GM12878 (cell line): ENCODE results near the gene TECR. TPM values are rescaled to one million over a fixed set of nuclear protein-coding genes. Genes with fewer than 3 reads are reported as not detected.

ENCODE experiments used
- GATAD2B ChIP-seq: fragments of 450-650 bp; conservative IDR thresholded peaks from 2 replicates; pipeline ENCODE4 v1.6.1; 2017; ENCODE audit warnings: low read depth, mild to moderate bottlenecking, moderate library complexity
- NR2C1 ChIP-seq: fragments of 450-650 bp; IDR thresholded peaks from 2 replicates; pipeline ENCODE4 v1.6.1; 2017; ENCODE audit warnings: antibody characterized with exemption, mild to moderate bottlenecking, moderate library complexity
- POLR2AphosphoS5 ChIP-seq: IDR thresholded peaks from 2 replicates; pipeline ENCODE4 v1.6.1; 2011; ENCODE audit warnings: mild to moderate bottlenecking, low read length, inconsistent platforms
- SRF ChIP-seq, 2 experiments: IDR thresholded peaks; 2 replicates each; pipeline ENCODE4 v1.6.1; 2011; ENCODE audit warnings: low read depth in 2 of 2, low read length in 2 of 2, mild to moderate bottlenecking in 1 of 2, moderate library complexity in 1 of 2
- TBL1XR1 ChIP-seq: IDR thresholded peaks from 2 replicates; pipeline ENCODE4 v1.6.1; 2012; ENCODE audit warnings: low read depth, low read length, improper control_type of control experiment
- ZNF207 ChIP-seq: fragments of 450-650 bp; IDR thresholded peaks from 2 replicates; pipeline ENCODE4 v1.6.1; 2014; ENCODE audit warnings: antibody characterized with exemption, mild to moderate bottlenecking, borderline replicate concordance
- ZNF217 ChIP-seq: fragments of 450-650 bp; IDR thresholded peaks from 2 replicates; pipeline ENCODE4 v1.6.1; 2017; ENCODE audit warnings: antibody characterized with exemption, mild to moderate bottlenecking
- ZNF24 ChIP-seq: fragments of 450-650 bp; IDR thresholded peaks from 2 replicates; pipeline ENCODE4 v1.6.1; 2017; ENCODE audit warnings: antibody characterized with exemption, mild to moderate bottlenecking
- polyA plus RNA-seq, 11 experiments: library from polyadenylated mRNA; depleted of rRNA in 4 of 11; unstranded in 6 of 11; stranded (reverse) in 5 of 11; fragments of >200 nt; fragmentation: Nextera tagmentation in 4 of 11; fragmentation: Illumina TruSeq in 1 of 11; extraction: Ambion mirVana in 4 of 11; extraction: Trizol in 1 of 11; gene quantifications; 1 replicate in 1 of 11; 2 replicates in 10 of 11; pipeline versions ENCODE4 v1.2.1 to v1.2.3, GENCODE V29; 2011 to 2016; ENCODE audit warnings: inconsistent platforms in 2 of 11, missing spikeins in 2 of 11, low read depth in 1 of 11
- total RNA-seq, 4 experiments: library from RNA; depleted of rRNA in 3 of 4; stranded (reverse); fragments of >200 nt in 3 of 4; fragmentation: Illumina TruSeq in 1 of 4; extraction: Trizol in 1 of 4; gene quantifications; 2 replicates each; pipeline versions ENCODE4 v1.2.1 to v1.2.3, GENCODE V29; 2013 to 2021
- TF ChIP-seq, protein P1 (sequence below): fragments of 450-650 bp; IDR thresholded peaks from 2 replicates; pipeline ENCODE4 v1.6.1; 2017; ENCODE audit warnings: antibody characterized with exemption, mild to moderate bottlenecking, moderate library complexity
- TF ChIP-seq, protein P2 (sequence below): fragments of 450-650 bp; IDR thresholded peaks from 2 replicates; pipeline ENCODE4 v1.6.1; 2018; ENCODE audit warnings: mild to moderate bottlenecking, low read depth, moderate library complexity; ENCODE audit not compliant: partially characterized antibody
- TF ChIP-seq, protein P3 (sequence below): fragments of 450-650 bp; IDR thresholded peaks from 2 replicates; pipeline ENCODE4 v1.6.1; 2017; ENCODE audit warnings: low read depth, mild to moderate bottlenecking, moderate library complexity
- TF ChIP-seq, protein P4 (sequence below): fragments of 450-650 bp; IDR thresholded peaks from 2 replicates; pipeline ENCODE4 v1.6.1; 2016; ENCODE audit warnings: mild to moderate bottlenecking, moderate library complexity, borderline replicate concordance
- TF ChIP-seq, protein P5 (sequence below): IDR thresholded peaks from 2 replicates; pipeline ENCODE4 v1.6.1; 2011; ENCODE audit warnings: low read depth, low read length, improper control_type of control experiment, borderline replicate concordance
- TF ChIP-seq, protein P6 (sequence below): fragments of 450-650 bp; IDR thresholded peaks from 2 replicates; pipeline ENCODE4 v1.6.1; 2017; ENCODE audit warnings: borderline replicate concordance

TECR gene
- total and polyA plus RNA-seq, 10 of the 15 experiments (the other 5 are each of a cell fraction or from before 2014, with no cell fraction given) = 9.6 to 157 (median 64.2) TPM

DNA sequence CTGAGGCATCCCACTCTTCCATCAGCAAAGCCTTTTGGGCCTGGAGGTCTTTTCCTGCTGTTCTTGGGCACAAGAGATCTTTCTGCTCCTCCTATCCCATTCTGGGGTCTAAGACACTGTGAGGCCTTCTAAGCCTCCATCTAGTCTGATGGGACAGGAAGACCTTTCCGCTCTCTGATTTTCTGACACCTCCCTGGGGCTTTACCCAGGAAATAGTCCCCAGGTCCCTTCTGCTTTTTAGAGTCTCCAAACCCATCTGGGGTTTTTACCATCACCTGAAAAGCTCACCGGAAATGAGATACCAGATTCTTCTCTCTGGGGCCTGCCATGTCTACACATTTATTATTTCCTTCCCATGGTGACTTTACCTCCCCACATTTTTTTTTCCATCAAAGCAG lies 74.6 kb downstream of the TECR start (continued):
- TF ChIP-seq, protein P1, sequence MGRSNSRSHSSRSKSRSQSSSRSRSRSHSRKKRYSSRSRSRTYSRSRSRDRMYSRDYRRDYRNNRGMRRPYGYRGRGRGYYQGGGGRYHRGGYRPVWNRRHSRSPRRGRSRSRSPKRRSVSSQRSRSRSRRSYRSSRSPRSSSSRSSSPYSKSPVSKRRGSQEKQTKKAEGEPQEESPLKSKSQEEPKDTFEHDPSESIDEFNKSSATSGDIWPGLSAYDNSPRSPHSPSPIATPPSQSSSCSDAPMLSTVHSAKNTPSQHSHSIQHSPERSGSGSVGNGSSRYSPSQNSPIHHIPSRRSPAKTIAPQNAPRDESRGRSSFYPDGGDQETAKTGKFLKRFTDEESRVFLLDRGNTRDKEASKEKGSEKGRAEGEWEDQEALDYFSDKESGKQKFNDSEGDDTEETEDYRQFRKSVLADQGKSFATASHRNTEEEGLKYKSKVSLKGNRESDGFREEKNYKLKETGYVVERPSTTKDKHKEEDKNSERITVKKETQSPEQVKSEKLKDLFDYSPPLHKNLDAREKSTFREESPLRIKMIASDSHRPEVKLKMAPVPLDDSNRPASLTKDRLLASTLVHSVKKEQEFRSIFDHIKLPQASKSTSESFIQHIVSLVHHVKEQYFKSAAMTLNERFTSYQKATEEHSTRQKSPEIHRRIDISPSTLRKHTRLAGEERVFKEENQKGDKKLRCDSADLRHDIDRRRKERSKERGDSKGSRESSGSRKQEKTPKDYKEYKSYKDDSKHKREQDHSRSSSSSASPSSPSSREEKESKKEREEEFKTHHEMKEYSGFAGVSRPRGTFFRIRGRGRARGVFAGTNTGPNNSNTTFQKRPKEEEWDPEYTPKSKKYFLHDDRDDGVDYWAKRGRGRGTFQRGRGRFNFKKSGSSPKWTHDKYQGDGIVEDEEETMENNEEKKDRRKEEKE = no peak
- TF ChIP-seq SRF (IDR thresholded peaks at IDR 0.05; ENCODE audit: low read depth in 2 of 2, low read length in 2 of 2) (no peak), ZNF217 (no peak), ZNF207 (no peak), NR2C1 (no peak), GATAD2B (peak; percentile 38; the same call in 1 of the 2 replicates), TBL1XR1 (0 out of 2 replicates have a peak, but pooled peaks have one; percentile 70), POLR2AphosphoS5 (0 out of 2 replicates have a peak, but pooled peaks have one; percentile 47), ZNF24 (no peak)
- TF ChIP-seq, protein P2, sequence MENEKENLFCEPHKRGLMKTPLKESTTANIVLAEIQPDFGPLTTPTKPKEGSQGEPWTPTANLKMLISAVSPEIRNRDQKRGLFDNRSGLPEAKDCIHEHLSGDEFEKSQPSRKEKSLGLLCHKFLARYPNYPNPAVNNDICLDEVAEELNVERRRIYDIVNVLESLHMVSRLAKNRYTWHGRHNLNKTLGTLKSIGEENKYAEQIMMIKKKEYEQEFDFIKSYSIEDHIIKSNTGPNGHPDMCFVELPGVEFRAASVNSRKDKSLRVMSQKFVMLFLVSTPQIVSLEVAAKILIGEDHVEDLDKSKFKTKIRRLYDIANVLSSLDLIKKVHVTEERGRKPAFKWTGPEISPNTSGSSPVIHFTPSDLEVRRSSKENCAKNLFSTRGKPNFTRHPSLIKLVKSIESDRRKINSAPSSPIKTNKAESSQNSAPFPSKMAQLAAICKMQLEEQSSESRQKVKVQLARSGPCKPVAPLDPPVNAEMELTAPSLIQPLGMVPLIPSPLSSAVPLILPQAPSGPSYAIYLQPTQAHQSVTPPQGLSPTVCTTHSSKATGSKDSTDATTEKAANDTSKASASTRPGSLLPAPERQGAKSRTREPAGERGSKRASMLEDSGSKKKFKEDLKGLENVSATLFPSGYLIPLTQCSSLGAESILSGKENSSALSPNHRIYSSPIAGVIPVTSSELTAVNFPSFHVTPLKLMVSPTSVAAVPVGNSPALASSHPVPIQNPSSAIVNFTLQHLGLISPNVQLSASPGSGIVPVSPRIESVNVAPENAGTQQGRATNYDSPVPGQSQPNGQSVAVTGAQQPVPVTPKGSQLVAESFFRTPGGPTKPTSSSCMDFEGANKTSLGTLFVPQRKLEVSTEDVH = no peak
- TF ChIP-seq, protein P3, sequence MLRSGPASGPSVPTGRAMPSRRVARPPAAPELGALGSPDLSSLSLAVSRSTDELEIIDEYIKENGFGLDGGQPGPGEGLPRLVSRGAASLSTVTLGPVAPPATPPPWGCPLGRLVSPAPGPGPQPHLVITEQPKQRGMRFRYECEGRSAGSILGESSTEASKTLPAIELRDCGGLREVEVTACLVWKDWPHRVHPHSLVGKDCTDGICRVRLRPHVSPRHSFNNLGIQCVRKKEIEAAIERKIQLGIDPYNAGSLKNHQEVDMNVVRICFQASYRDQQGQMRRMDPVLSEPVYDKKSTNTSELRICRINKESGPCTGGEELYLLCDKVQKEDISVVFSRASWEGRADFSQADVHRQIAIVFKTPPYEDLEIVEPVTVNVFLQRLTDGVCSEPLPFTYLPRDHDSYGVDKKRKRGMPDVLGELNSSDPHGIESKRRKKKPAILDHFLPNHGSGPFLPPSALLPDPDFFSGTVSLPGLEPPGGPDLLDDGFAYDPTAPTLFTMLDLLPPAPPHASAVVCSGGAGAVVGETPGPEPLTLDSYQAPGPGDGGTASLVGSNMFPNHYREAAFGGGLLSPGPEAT = peak; percentile 82
- TF ChIP-seq, protein P4, sequence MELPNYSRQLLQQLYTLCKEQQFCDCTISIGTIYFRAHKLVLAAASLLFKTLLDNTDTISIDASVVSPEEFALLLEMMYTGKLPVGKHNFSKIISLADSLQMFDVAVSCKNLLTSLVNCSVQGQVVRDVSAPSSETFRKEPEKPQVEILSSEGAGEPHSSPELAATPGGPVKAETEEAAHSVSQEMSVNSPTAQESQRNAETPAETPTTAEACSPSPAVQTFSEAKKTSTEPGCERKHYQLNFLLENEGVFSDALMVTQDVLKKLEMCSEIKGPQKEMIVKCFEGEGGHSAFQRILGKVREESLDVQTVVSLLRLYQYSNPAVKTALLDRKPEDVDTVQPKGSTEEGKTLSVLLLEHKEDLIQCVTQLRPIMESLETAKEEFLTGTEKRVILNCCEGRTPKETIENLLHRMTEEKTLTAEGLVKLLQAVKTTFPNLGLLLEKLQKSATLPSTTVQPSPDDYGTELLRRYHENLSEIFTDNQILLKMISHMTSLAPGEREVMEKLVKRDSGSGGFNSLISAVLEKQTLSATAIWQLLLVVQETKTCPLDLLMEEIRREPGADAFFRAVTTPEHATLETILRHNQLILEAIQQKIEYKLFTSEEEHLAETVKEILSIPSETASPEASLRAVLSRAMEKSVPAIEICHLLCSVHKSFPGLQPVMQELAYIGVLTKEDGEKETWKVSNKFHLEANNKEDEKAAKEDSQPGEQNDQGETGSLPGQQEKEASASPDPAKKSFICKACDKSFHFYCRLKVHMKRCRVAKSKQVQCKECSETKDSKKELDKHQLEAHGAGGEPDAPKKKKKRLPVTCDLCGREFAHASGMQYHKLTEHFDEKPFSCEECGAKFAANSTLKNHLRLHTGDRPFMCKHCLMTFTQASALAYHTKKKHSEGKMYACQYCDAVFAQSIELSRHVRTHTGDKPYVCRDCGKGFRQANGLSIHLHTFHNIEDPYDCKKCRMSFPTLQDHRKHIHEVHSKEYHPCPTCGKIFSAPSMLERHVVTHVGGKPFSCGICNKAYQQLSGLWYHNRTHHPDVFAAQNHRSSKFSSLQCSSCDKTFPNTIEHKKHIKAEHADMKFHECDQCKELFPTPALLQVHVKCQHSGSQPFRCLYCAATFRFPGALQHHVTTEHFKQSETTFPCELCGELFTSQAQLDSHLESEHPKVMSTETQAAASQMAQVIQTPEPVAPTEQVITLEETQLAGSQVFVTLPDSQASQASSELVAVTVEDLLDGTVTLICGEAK = no peak
- TF ChIP-seq, protein P5, sequence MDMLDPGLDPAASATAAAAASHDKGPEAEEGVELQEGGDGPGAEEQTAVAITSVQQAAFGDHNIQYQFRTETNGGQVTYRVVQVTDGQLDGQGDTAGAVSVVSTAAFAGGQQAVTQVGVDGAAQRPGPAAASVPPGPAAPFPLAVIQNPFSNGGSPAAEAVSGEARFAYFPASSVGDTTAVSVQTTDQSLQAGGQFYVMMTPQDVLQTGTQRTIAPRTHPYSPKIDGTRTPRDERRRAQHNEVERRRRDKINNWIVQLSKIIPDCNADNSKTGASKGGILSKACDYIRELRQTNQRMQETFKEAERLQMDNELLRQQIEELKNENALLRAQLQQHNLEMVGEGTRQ = no peak
- TF ChIP-seq, protein P6, sequence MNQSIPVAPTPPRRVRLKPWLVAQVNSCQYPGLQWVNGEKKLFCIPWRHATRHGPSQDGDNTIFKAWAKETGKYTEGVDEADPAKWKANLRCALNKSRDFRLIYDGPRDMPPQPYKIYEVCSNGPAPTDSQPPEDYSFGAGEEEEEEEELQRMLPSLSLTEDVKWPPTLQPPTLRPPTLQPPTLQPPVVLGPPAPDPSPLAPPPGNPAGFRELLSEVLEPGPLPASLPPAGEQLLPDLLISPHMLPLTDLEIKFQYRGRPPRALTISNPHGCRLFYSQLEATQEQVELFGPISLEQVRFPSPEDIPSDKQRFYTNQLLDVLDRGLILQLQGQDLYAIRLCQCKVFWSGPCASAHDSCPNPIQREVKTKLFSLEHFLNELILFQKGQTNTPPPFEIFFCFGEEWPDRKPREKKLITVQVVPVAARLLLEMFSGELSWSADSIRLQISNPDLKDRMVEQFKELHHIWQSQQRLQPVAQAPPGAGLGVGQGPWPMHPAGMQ = no peak
